Measurements from ENCODE around the gene BIRC3.
"Not testable (repeated sequence)": the region's sequence is repeated elsewhere in the genome, so short reads cannot be mapped to it uniquely, and the experiment has no call there.

The BIRC3 gene

GRCh38 chr11:102280245-102280833 is 36.9 kb upstream of the BIRC3 start:
- H3K36me3 ChIP-seq (ENCODE audit: control insufficient read depth, low read depth, low read length), result no peaks in the 10 kb centered on the region
- peaks cover 25% of the 10 kb centered on the region for H3K4me1 ChIP-seq (ENCODE audit: control insufficient read depth, low read depth, low read length)
- no peak overlapping the region for H3K27ac ChIP-seq (ENCODE audit: low read length)
- no peaks in the 10 kb centered on the region for H3K27me3 ChIP-seq (ENCODE audit: control insufficient read depth, insufficient read depth, low read length)
- H3K4me3 ChIP-seq (ENCODE audit: low read length), result peak overlapping the region; percentile 43
- H3K9me3 ChIP-seq (ENCODE audit: control insufficient read depth, low read depth, low read length), result no peaks in the 10 kb centered on the region
- no peak overlapping the region for H3K9ac ChIP-seq (ENCODE audit: low read length)

GRCh38 chr11:102283116-102283485 is 34.2 kb upstream of the BIRC3 start:
- Histone ChIP-seq H3K4me3 (ENCODE audit: low read length) (no peak overlapping the region), H3K27me3 (ENCODE audit: control insufficient read depth, insufficient read depth, low read length) (no peaks in the 10 kb centered on the region), H3K27ac (ENCODE audit: low read length) (no peak overlapping the region), H3K36me3 (ENCODE audit: control insufficient read depth, low read depth, low read length) (no peaks in the 10 kb centered on the region), H3K9me3 (ENCODE audit: control insufficient read depth, low read depth, low read length) (no peaks in the 10 kb centered on the region), H3K4me1 (ENCODE audit: control insufficient read depth, low read depth, low read length) (peaks cover 25% of the 10 kb centered on the region), H3K9ac (ENCODE audit: low read length) (no peak overlapping the region)

GRCh38 chr11:102284008-102284407 is 33.3 kb upstream of the BIRC3 start:
- Histone ChIP-seq H3K27me3 (ENCODE audit: control insufficient read depth, insufficient read depth, low read length) (no peaks in the 10 kb centered on the region), H3K9ac (ENCODE audit: low read length) (no peak overlapping the region), H3K36me3 (ENCODE audit: control insufficient read depth, low read depth, low read length) (no peaks in the 10 kb centered on the region), H3K27ac (ENCODE audit: low read length) (no peak overlapping the region), H3K9me3 (ENCODE audit: control insufficient read depth, low read depth, low read length) (no peaks in the 10 kb centered on the region), H3K4me1 (ENCODE audit: control insufficient read depth, low read depth, low read length) (peaks cover 23% of the 10 kb centered on the region), H3K4me3 (ENCODE audit: low read length) (no peak overlapping the region)

GRCh38 chr11:102286292-102286691 is 31.0 kb upstream of the BIRC3 start:
- Histone ChIP-seq H3K36me3 (ENCODE audit: control insufficient read depth, low read depth, low read length) (no peaks in the 10 kb centered on the region), H3K9me3 (ENCODE audit: control insufficient read depth, low read depth, low read length) (no peaks in the 10 kb centered on the region), H3K27me3 (ENCODE audit: control insufficient read depth, insufficient read depth, low read length) (no peaks in the 10 kb centered on the region), H3K9ac (ENCODE audit: low read length) (no peak overlapping the region), H3K4me1 (ENCODE audit: control insufficient read depth, low read depth, low read length) (no peaks in the 10 kb centered on the region), H3K4me3 (ENCODE audit: low read length) (no peak overlapping the region), H3K27ac (ENCODE audit: low read length) (no peak overlapping the region)

- no peaks in the 10 kb centered on the region for H3K9me3 ChIP-seq (ENCODE audit: control insufficient read depth, low read depth, low read length)
- H3K36me3 ChIP-seq (ENCODE audit: control insufficient read depth, low read depth, low read length), result no peaks in the 10 kb centered on the region
- no peak overlapping the region for H3K27ac ChIP-seq (ENCODE audit: low read length)
- no peaks in the 10 kb centered on the region for H3K4me1 ChIP-seq (ENCODE audit: control insufficient read depth, low read depth, low read length)
- H3K4me3 ChIP-seq (ENCODE audit: low read length), result no peak overlapping the region
- H3K27me3 ChIP-seq (ENCODE audit: control insufficient read depth, insufficient read depth, low read length), result no peaks in the 10 kb centered on the region
- H3K9ac ChIP-seq (ENCODE audit: low read length), result no peak overlapping the region
Observed at GRCh38 chr11:102287964-102288724, 29.1 kb upstream of the BIRC3 start.

- no peak overlapping the region for H3K27ac ChIP-seq (ENCODE audit: low read length)
- H3K4me3 ChIP-seq (ENCODE audit: low read length), result no peak overlapping the region
- no peak overlapping the region for H3K9ac ChIP-seq (ENCODE audit: low read length)
- no peaks in the 10 kb centered on the region for H3K9me3 ChIP-seq (ENCODE audit: control insufficient read depth, low read depth, low read length)
- no peaks in the 10 kb centered on the region for H3K36me3 ChIP-seq (ENCODE audit: control insufficient read depth, low read depth, low read length)
- no peaks in the 10 kb centered on the region for H3K4me1 ChIP-seq (ENCODE audit: control insufficient read depth, low read depth, low read length)
- H3K27me3 ChIP-seq (ENCODE audit: control insufficient read depth, insufficient read depth, low read length), result no peaks in the 10 kb centered on the region
Observed at GRCh38 chr11:102288725-102289083, 28.6 kb upstream of the BIRC3 start.

GRCh38 chr11:102289592-102289991 is 27.7 kb upstream of the BIRC3 start:
- H3K4me1 ChIP-seq (ENCODE audit: control insufficient read depth, low read depth, low read length), result no peaks in the 10 kb centered on the region
- H3K27ac ChIP-seq (ENCODE audit: low read length), result no peak overlapping the region
- H3K9ac ChIP-seq (ENCODE audit: low read length), result no peak overlapping the region
- no peak overlapping the region for H3K4me3 ChIP-seq (ENCODE audit: low read length)
- H3K36me3 ChIP-seq (ENCODE audit: control insufficient read depth, low read depth, low read length), result no peaks in the 10 kb centered on the region
- no peaks in the 10 kb centered on the region for H3K27me3 ChIP-seq (ENCODE audit: control insufficient read depth, insufficient read depth, low read length)
- H3K9me3 ChIP-seq (ENCODE audit: control insufficient read depth, low read depth, low read length), result no peaks in the 10 kb centered on the region

GRCh38 chr11:102291831-102292230 is 25.5 kb upstream of the BIRC3 start:
- Histone ChIP-seq H3K27me3 (ENCODE audit: control insufficient read depth, insufficient read depth, low read length) (no peaks in the 10 kb centered on the region), H3K4me1 (ENCODE audit: control insufficient read depth, low read depth, low read length) (no peaks in the 10 kb centered on the region), H3K9me3 (ENCODE audit: control insufficient read depth, low read depth, low read length) (no peaks in the 10 kb centered on the region), H3K36me3 (ENCODE audit: control insufficient read depth, low read depth, low read length) (no peaks in the 10 kb centered on the region), H3K27ac (ENCODE audit: low read length) (no peak overlapping the region), H3K9ac (ENCODE audit: low read length) (no peak overlapping the region), H3K4me3 (ENCODE audit: low read length) (no peak overlapping the region)

GRCh38 chr11:102292933-102293332 is 24.4 kb upstream of the BIRC3 start:
- Histone ChIP-seq H3K9ac (ENCODE audit: low read length) (no peak overlapping the region), H3K27me3 (ENCODE audit: control insufficient read depth, insufficient read depth, low read length) (no peaks in the 10 kb centered on the region), H3K36me3 (ENCODE audit: control insufficient read depth, low read depth, low read length) (no peaks in the 10 kb centered on the region), H3K27ac (ENCODE audit: low read length) (no peak overlapping the region), H3K9me3 (ENCODE audit: control insufficient read depth, low read depth, low read length) (no peaks in the 10 kb centered on the region), H3K4me1 (ENCODE audit: control insufficient read depth, low read depth, low read length) (no peaks in the 10 kb centered on the region), H3K4me3 (ENCODE audit: low read length) (no peak overlapping the region)

GRCh38 chr11:102293873-102294601 is 23.2 kb upstream of the BIRC3 start:
- Histone ChIP-seq H3K27ac (ENCODE audit: low read length) (no peak overlapping the region), H3K36me3 (ENCODE audit: control insufficient read depth, low read depth, low read length) (no peaks in the 10 kb centered on the region), H3K27me3 (ENCODE audit: control insufficient read depth, insufficient read depth, low read length) (no peaks in the 10 kb centered on the region), H3K4me1 (ENCODE audit: control insufficient read depth, low read depth, low read length) (no peaks in the 10 kb centered on the region), H3K9me3 (ENCODE audit: control insufficient read depth, low read depth, low read length) (no peaks in the 10 kb centered on the region), H3K4me3 (ENCODE audit: low read length) (no peak overlapping the region), H3K9ac (ENCODE audit: low read length) (no peak overlapping the region)

GRCh38 chr11:102295045-102295444 is 22.2 kb upstream of the BIRC3 start:
- no peaks in the 10 kb centered on the region for H3K4me1 ChIP-seq (ENCODE audit: control insufficient read depth, low read depth, low read length)
- no peak overlapping the region for H3K9ac ChIP-seq (ENCODE audit: low read length)
- no peaks in the 10 kb centered on the region for H3K9me3 ChIP-seq (ENCODE audit: control insufficient read depth, low read depth, low read length)
- H3K4me3 ChIP-seq (ENCODE audit: low read length), result no peak overlapping the region
- no peaks in the 10 kb centered on the region for H3K36me3 ChIP-seq (ENCODE audit: control insufficient read depth, low read depth, low read length)
- H3K27ac ChIP-seq (ENCODE audit: low read length), result no peak overlapping the region
- no peaks in the 10 kb centered on the region for H3K27me3 ChIP-seq (ENCODE audit: control insufficient read depth, insufficient read depth, low read length)

- H3K9ac ChIP-seq (ENCODE audit: low read length); H3K4me3 ChIP-seq (ENCODE audit: low read length); H3K27ac ChIP-seq (ENCODE audit: low read length); H3K4me1 ChIP-seq (ENCODE audit: control insufficient read depth, low read depth, low read length); H3K36me3 ChIP-seq (ENCODE audit: control insufficient read depth, low read depth, low read length); H3K9me3 ChIP-seq (ENCODE audit: control insufficient read depth, low read depth, low read length); H3K27me3 ChIP-seq (ENCODE audit: control insufficient read depth, insufficient read depth, low read length): not testable (repeated sequence)
Observed at GRCh38 chr11:102296757-102297156, 20.5 kb upstream of the BIRC3 start.
